Vagina (tissue), 2 donors: ENCODE data around the gene ISOC1. TPM values are rescaled to one million over a fixed set of nuclear protein-coding genes. Genes with fewer than 3 reads are reported as not detected.

Source experiments
- DNase-seq, 2 donors: peaks; one replicate each; pipeline ENCODE4 v3.0.0-alpha.2; 2017; ENCODE audit errors: extremely low spot score in 2 of 2
- H3K27ac ChIP-seq: fragments of 200-600 bp; sonication (generic); one replicate; pipeline ENCODE4 v1.5.1; 2019
- H3K27me3 ChIP-seq: fragments of 200-600 bp; sonication (generic); one replicate; pipeline ENCODE4 v1.5.1; 2019
- H3K36me3 ChIP-seq, 2 donors: fragments of 200-600 bp; sonication (generic); one replicate each; pipeline ENCODE4 v1.5.1; 2017 to 2019
- H3K4me1 ChIP-seq: fragments of 200-600 bp; sonication (generic); one replicate; pipeline ENCODE4 v1.5.1; 2019
- H3K4me3 ChIP-seq, 2 donors: fragments of 200-600 bp; sonication (generic); 1 replicate in 1 of 2; 2 replicates in 1 of 2; pipeline ENCODE4 v1.5.1; 2016 to 2019
- H3K9me3 ChIP-seq: fragments of 200-600 bp; sonication (generic); one replicate; pipeline ENCODE4 v1.5.1; 2019
- CTCF ChIP-seq, 3 experiments: fragments of 450-650 bp in 2 of 3; fragments of 200-600 bp in 1 of 3; sonication (generic) in 1 of 3; IDR thresholded peaks; one replicate each; pipeline ENCODE4 v1.5.1; 2017 to 2019; ENCODE audit warnings: antibody characterized with exemption in 3 of 3, mild to moderate bottlenecking in 2 of 3, moderate library complexity in 2 of 3
- POLR2A ChIP-seq, 2 donors: fragments of 450-650 bp; IDR thresholded peaks; one replicate each; pipeline ENCODE4 v1.6.1; 2017; ENCODE audit warnings: antibody characterized with exemption in 2 of 2, mild to moderate bottlenecking in 2 of 2, moderate library complexity in 2 of 2
- POLR2AphosphoS5 ChIP-seq, 2 donors: sonication (generic); formaldehyde crosslinking; IDR thresholded peaks; one replicate each; pipeline ENCODE4 v1.9.0; 2017; ENCODE audit warnings: antibody characterized with exemption in 2 of 2, mild to moderate bottlenecking in 2 of 2, low read depth in 1 of 2; ENCODE audit not compliant: insufficient read depth in 1 of 2
- intact Hi-C: fragments of 100-400 bp; cut with DNase I; formaldehyde crosslinking; loops from one replicate; pipeline ENCODE4 v1.15.1; 2023
- total RNA-seq: library from RNA; depleted of rRNA; stranded (reverse); fragments of >200 nt; gene quantifications from one replicate; pipeline ENCODE4 v1.2.3, GENCODE V29; 2016

The ISOC1 gene
- total RNA-seq, 1 donor from 2014 or later: 25.0 TPM

DNA sequence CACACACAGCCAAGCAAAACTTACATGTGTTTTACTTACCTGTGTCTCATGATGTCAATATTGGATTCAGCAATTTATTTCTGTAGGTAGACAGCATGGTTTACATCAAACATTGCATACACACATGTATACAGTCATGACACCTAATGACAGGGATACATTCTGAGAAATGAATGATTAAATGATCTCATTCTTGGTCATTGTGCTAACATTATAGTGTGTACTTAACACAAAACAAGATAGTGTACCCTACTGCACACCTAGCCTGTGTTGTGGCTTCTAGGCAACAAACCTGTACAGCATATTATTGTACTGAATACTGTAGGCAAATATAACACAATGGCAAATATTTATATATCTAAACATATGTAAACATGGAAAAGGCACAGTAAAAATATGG, 28.0 kb downstream of the ISOC1 start:
- Histone ChIP-seq H3K27ac (no peak overlapping the region), H3K27me3 (no peaks in the 10 kb centered on the region), H3K4me3 (no peak overlapping the region), H3K4me1 (peaks cover 7% of the 10 kb centered on the region), H3K9me3 (no peaks in the 10 kb centered on the region), H3K36me3 (no peaks in the 10 kb centered on the region)
- DNase-seq: no peak
- intact Hi-C loops: no loop called here
- TF ChIP-seq POLR2A (IDR thresholded peaks at IDR 0.05) (no peak), POLR2AphosphoS5 (IDR thresholded peaks at IDR 0.05; ENCODE audit: insufficient read depth in 1 of 2, low read depth in 1 of 2) (no peak), CTCF (IDR thresholded peaks at IDR 0.05) (no peak)

- H3K27ac ChIP-seq: no peak overlapping the region
- TF ChIP-seq POLR2A (IDR thresholded peaks at IDR 0.05) (no peak), CTCF (IDR thresholded peaks at IDR 0.05) (no peak), POLR2AphosphoS5 (IDR thresholded peaks at IDR 0.05; ENCODE audit: insufficient read depth in 1 of 2, low read depth in 1 of 2) (no peak)
- peaks cover 7% of the 10 kb centered on the region for H3K4me1 ChIP-seq
- no peak for DNase-seq
- no peak overlapping the region for H3K4me3 ChIP-seq
- H3K36me3 ChIP-seq: no peaks in the 10 kb centered on the region
- no peaks in the 10 kb centered on the region for H3K9me3 ChIP-seq
- intact Hi-C loops: no loop called here
- no peaks in the 10 kb centered on the region for H3K27me3 ChIP-seq
Measured at GRCh38 chr5:129124608-129125007, 30.1 kb downstream of the ISOC1 start.

DNA sequence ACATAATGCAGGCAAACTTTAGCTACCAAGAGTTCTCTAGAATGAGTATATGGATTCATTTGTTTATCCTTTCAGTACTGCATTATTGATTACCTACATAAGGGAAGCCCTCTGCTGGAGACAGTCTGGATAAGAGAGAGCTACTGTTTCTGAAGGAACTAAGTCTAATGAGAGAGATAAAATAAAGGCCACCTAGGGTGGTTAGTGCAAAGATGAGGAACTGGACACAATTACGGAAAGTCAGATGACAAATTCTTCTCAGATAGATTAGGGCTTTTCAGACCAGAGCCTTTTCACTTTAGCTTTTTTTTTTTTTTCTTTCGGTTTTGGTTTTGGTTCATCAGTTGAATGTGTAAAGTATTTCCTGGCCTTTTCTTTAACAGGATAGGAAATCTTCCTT, 31.3 kb downstream of the ISOC1 start:
- intact Hi-C loops: no loop called here
- Histone ChIP-seq H3K27me3 (no peaks in the 10 kb centered on the region), H3K27ac (no peak overlapping the region), H3K9me3 (no peaks in the 10 kb centered on the region), H3K36me3 (no peaks in the 10 kb centered on the region), H3K4me3 (no peak overlapping the region), H3K4me1 (peaks cover 7% of the 10 kb centered on the region)
- TF ChIP-seq POLR2A (IDR thresholded peaks at IDR 0.05) (no peak), POLR2AphosphoS5 (IDR thresholded peaks at IDR 0.05; ENCODE audit: insufficient read depth in 1 of 2, low read depth in 1 of 2) (no peak), CTCF (IDR thresholded peaks at IDR 0.05) (no peak)
- no peak for DNase-seq

- no peaks in the 10 kb centered on the region for H3K27me3 ChIP-seq
- no peaks in the 10 kb centered on the region for H3K36me3 ChIP-seq
- TF ChIP-seq POLR2AphosphoS5 (IDR thresholded peaks at IDR 0.05; ENCODE audit: insufficient read depth in 1 of 2, low read depth in 1 of 2) (no peak), POLR2A (IDR thresholded peaks at IDR 0.05) (no peak), CTCF (IDR thresholded peaks at IDR 0.05) (no peak)
- no peak for DNase-seq
- H3K4me3 ChIP-seq: no peak overlapping the region
- no peaks in the 10 kb centered on the region for H3K9me3 ChIP-seq
- H3K4me1 ChIP-seq: no peaks in the 10 kb centered on the region
- intact Hi-C loops: no loop called here
- no peak overlapping the region for H3K27ac ChIP-seq
Measured at GRCh38 chr5:129133553-129133952, 39.0 kb downstream of the ISOC1 start.

GRCh38 chr5:129135633-129136032, 41.1 kb downstream of the ISOC1 start:
- TF ChIP-seq CTCF (IDR thresholded peaks at IDR 0.05) (no peak), POLR2A (IDR thresholded peaks at IDR 0.05) (no peak), POLR2AphosphoS5 (IDR thresholded peaks at IDR 0.05; ENCODE audit: insufficient read depth in 1 of 2, low read depth in 1 of 2) (no peak)
- intact Hi-C loops: no loop called here
- no peak for DNase-seq
- no peaks in the 10 kb centered on the region for H3K36me3 ChIP-seq
- no peaks in the 10 kb centered on the region for H3K4me1 ChIP-seq
- no peak overlapping the region for H3K27ac ChIP-seq
- H3K27me3 ChIP-seq: no peaks in the 10 kb centered on the region
- no peaks in the 10 kb centered on the region for H3K9me3 ChIP-seq
- no peak overlapping the region for H3K4me3 ChIP-seq
